ENCODE data around the gene PNPLA4.

PNPLA4 gene, protein sequence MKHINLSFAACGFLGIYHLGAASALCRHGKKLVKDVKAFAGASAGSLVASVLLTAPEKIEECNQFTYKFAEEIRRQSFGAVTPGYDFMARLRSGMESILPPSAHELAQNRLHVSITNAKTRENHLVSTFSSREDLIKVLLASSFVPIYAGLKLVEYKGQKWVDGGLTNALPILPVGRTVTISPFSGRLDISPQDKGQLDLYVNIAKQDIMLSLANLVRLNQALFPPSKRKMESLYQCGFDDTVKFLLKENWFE

DNA sequence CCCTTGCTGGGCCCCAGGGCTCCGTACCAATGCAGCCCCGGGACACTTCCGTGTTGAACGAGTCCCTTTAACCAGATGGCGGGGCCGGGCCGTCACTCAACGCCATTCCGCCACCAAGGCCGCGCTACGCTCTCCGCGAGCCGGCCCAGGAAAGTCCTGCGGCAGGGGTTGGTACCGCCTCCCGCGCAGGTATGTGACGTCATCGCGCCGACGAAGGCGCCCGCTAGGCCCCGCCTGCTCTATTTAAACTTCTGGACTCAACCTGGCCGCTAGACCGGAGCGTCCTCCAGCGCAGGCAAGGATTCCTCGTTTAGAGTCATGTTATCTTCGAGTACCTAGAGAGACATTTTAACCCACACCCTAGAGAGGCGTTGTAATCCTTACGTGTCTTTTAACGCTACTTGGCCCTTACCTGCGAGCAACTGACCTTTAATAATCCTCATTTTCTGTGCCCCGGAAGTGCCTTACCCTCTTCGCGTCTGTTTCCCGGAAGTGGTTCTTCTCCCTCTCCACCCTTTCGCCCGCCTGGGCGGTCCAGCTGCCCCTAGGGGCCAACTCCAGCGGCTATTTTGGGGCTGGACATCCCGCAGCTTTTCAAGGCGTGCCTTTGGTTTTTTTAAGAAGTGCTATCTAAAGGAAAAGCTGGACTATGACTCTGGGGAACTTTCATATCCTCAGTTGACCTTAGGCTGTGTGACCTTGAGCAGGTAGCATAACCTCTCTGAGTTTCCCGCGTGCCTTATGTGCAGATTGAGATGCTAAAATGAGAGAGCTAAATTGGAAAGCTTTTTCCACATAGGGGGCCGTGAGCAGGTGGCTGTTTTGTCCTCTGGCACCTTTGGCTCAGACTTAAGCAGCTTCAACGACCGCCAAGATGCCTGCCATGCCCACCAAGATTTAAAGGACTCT lies at the start of gene PNPLA4:
PNPLA4 (minus strand) TSS at position 155 of the 909 bp plus-strand sequence. CDS start 1,294 bp downstream, outside the sequence.
- no peak for DNase-seq (ENCODE audit: low read depth, low spot score)

DNA sequence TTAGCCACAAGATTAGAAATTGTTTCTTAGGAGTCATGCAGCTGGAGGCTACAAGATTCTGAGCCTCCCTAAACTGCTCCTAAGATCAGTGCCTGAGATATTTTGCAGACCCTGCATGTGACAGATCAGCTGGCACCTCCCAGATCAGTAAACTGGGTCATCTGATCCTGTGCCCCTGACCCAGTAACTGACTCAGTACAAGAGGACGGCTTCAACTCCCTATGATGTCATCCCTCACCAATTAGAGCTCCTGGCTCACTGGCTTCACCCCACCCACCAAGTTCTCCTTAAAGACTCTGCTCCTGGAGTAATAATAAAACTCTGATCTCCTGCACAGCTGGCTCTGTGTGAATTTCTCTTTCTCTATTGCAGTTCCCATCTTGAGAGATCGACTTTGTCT lies 45.4 kb upstream of the PNPLA4 start:
- no peak for DNase-seq (ENCODE audit: low read depth, low spot score)

DNA sequence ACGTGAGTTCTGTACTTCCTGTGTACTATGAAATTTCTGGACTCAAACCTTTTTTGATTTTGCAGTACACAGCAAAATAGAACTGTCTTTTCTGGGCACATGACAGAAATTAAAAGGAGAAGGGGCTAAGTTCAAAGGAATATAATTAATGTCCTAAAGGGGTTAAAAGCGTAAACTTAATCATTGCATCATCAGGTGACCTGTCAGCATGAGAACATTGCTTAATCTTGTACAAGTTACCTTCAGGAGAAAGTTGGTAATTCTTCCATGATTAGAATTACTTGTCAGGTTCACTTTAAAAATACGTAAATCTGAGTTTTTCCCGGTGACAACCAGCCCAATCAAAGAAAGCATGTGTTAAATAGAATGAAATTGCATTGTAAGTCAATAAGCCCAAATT lies 43.2 kb upstream of the PNPLA4 start:
- no peak for DNase-seq (ENCODE audit: low read depth, low spot score)

DNA sequence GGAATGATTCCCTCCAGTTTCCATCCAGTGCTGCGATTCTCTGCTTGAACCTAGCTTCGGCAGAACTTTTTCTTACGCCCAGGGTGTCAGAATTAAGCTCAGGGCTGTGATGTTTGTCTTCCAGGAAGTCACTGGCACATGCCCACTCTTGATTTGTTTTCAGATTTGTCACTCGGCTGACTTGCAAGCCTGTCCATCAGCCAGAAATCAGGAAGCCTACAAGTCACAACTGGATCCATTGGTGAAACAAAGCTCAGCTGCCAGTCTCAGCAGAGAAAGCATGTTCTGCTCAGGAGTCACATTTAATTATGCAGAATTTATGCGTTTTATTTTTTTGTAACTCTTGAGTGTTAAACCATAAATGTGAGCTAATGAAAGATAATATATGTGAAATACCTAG lies 38.2 kb upstream of the PNPLA4 start:
- DNase-seq (ENCODE audit: low read depth, low spot score) = no peak

DNA sequence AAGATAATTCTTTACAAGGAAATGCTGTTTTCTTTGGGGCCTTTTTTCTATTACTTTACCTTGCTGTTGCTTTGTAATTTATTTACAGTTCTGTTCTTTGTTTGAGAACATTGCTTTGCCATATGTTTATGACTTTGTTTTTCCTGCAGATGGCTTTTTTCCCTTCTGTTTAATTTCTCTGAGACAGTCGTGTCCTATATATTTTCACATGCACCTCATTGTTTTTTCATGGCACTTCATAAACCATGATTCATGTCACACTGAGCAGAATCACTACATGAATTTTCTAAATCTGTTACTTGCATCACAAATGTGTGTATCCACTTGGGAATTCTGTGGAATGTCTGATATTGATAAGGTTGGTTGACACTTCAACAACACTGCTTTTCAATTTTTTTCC lies 33.0 kb upstream of the PNPLA4 start:
- DNase-seq (ENCODE audit: low read depth, low spot score) = no peak

DNA sequence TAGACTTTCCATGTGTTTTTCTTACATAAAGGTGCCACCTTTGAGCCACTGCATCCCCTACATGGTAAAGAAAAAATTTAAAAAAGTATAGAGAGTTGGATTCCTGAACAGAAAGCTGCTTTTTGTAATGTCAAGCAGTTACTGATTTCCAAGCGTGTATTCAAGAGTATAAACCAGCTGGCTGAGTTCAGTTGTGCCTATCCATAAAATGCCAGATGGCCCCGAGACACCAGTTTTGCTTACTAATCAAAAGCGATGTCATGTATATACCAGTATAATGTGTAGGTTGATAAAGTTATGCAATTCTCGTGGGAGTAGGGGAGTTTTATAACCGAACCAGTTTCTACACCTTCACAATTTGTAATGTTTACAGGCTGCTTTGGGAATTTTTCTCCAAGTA lies 26.2 kb upstream of the PNPLA4 start:
- DNase-seq (ENCODE audit: low read depth, low spot score) = no peak

DNA sequence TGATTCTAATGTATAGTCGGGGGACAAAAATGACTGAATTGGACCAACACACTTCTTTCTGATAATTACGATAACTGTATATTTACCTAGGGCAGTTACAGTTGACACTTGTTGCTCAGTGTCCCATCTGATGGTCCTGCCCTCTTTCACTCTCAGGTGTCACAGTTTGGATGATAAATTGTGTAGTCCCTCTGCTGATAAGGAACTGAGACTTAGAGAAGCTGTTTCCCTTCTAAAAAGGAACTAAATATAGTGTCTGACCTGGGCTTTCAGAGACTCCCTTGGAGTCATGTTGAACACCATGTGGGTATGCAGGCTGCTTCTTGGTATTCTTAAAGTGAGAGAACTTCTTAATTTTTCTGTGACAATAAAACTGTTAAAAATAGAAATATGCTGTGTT lies 23.7 kb upstream of the PNPLA4 start:
- DNase-seq (ENCODE audit: low read depth, low spot score) = no peak

DNA sequence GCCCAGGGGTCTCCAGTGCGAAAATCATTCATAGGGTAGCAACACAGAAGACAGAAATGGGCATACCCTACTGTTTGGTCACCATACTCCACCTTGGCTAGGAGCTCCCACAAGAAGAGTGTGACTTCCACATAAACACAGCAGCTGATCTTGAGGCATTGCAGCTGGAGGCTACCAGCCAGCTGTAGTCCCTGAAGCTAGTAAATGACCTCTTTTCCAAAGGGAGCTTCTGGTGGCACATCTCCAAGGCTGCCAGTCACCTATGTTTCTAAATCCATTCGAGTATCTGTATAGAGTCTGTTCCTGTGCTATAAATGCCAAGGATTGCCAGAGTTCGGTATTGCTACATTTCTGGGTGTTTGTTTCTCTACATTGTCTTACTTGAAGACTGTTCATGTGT lies 21.3 kb upstream of the PNPLA4 start:
- no peak for DNase-seq (ENCODE audit: low read depth, low spot score)

DNA sequence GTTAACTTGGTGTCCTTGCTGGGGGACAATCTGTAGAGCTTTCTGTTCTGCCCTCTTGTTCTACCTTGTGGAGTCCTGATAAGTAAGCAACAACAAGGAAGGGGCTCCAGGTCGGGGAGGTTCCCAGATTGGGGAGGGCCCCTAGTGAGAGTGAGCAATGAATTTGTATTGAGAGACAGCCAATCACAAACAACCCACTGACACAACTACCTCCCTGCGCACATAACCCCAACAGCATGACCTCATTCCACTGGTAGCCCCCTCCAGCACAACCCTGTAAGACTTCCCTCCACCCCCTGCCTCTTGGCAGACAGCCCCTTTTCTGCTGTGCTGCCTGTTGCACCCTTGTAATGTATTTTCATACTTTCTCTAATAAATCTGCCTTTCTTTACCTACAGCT lies 19.7 kb upstream of the PNPLA4 start:
- no peak for DNase-seq (ENCODE audit: low read depth, low spot score)

DNA sequence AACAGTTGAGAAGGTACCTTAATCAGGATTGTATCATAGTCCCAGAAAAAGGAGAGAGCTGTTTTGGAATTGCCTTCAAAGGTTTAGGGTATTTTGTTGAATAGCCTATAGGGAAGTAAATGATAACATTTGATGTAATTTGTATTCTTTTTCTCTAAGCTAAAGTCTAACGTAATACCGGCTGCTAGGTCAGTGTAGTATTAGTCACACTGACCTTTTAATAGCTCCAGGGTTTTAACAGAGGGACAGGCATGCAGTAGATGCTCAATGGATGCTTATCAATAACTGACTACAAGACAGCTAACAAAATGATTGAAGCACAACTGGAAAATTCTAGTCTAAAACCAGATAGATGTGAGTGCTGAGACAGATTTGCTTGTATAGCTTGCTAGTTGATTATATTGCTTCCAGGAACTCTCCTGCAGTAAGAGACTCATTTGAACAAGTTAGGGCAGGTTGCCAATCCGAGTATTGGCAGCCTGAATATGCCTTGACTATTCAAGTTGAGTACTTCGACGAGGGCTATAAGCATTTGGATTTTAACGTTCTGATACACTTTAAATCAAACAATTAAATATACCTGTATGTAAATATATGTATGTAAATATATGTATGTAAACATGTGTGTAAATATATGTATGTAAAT lies 16.5 kb upstream of the PNPLA4 start:
- no peak for DNase-seq (ENCODE audit: low read depth, low spot score)

DNA sequence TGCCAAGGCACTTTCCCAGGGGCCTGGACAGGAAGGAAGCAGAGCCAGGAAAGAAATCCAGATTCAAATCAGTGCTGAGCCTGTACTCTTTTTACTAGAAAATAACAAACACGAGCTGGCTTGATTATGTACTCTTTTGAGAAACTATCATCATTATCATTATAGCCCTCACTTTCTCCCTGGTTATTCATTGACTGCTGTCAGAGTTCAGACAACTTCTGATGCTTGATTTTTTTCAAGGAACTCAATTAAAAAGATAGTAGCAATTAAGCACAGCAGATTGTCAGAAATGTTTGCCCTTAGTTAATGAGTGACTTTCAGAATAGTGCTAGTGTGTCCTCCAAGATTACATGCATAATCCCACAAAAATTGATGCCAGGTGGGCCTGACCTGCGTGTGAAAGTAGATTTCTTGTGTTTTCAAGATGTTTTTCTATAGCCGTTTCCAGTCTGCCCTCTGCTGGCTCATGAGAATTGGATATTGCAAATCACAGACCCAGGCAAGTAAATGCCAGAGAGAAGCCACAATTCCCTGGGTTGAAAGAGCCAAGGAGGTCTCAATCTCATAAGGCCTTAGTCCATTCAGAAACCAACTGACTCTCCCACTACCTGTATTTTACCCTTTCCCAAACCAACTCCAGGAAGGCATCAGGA lies 14.3 kb upstream of the PNPLA4 start:
- no peak for DNase-seq (ENCODE audit: low read depth, low spot score)

DNA sequence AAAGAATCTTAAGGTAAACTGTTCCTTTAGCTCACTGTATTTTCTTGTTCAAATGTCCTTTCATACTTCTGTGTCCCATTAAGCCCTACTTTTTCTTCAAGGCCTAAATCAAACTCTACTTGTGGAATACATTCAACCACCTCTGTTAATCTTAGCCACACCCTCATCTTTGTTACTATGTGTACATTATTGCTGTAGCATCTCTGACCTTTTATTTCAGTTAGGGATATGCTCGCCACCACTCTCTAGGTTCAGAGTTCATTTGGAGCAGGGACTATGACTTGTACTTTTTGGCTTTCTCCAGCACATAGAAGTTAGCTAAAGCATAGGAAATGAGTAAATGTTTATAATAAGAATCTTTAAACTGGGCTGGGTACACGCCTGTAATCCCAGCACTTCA lies 6.8 kb upstream of the PNPLA4 start:
- DNase-seq (ENCODE audit: low read depth, low spot score) = no peak

DNA sequence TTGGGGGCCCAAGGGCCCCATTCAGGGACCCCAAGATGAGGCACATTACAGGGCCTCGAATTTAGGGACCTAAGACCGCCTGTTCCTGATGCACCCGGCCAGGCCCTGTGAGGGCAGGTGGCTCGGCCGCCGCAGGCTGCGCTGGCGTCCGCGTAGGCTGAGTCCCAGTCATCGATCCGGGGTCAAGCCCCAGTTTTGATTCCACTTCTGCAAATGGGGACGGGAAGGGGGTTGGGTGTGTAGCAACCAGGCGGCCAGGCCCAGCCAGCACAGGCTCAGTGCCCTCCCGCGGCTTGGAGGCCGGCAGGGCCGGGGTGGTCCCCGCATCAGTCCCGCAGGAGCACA lies 327 bp downstream of the PNPLA4 start:
- no peak for DNase-seq (ENCODE audit: low read depth, low spot score)

DNA sequence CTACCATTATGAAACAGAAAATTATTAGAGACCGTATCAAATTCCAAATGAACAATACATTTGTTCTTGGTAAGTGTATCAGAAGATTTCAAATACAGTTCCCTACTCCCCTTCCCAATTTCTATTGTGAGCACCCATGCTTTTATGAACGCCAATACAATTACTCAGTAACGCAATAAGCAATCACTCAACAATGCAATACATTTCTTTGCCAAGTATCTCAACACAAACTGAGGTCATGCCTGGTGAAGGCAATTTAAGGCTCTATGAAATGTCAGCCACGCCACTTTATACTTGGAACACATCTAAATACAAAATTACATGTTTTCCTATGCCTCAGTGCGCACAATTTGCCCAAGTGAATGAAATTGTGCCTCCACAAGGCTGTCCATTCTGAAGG lies 712 bp downstream of the PNPLA4 start:
- no peak for DNase-seq (ENCODE audit: low read depth, low spot score)

DNA sequence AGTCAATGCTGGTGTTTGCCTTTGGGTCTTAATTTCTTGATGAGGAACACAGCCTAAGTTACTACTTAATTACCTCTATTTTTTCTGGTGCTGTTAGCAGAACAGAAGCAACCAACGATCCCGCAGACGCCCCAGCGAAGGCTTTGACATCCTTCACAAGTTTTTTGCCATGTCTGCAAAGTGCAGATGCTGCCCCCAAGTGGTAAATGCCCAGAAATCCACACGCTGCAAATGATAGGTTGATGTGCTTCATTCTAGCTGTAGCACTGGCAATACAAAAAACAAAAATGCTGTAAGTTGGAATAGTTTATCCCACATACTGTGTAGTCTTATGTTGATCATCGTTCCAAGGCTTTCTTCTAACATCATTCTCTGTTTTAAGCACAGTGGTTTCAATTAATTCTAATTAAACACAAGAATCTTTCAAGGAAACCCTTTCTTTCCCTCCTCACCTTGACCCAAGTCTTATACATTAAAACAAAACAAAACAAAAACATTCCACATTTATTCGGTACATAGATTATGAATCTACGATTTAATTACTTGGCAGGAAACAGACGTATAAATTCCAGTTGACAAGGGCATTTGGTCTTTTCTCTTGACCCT lies 1.2 kb downstream of the PNPLA4 start:
- DNase-seq (ENCODE audit: low read depth, low spot score) = no peak

DNA sequence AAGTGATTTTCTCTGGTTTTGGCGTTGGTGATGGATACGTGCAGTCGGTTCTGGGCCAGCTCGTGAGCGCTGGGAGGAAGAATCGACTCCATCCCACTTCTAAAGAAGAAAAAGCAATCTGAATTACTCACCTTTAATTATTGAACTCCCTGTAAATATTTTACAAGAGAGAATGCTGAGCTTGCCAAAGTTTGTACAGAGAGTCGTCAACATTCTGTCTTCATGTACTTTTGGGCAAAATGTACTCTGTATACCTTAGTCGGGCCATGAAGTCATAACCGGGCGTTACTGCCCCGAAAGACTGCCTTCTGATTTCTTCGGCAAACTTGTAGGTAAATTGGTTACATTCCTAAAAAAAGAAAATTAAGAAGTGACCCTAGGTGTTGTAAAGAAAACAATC lies 5.5 kb downstream of the PNPLA4 start:
- no peak for DNase-seq (ENCODE audit: low read depth, low spot score)

DNA sequence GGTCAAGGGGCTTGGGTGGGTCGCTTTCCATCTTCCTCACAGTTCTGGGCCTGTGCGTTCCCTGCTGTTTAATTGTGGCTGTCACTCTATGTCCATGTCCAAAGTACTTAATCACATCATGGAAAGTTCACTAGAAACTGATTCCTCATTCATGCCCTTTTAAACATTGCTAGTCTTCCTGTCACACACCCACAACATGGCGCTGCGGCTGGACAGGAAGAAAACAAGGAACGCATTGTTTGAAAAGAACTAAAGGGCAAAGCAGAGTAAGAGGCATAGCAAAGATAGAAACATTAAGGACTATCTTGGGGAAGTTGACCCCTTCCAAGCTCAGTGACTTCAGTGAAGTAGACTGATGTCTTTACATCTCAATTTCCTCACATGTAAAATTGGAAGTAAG lies 18.4 kb downstream of the PNPLA4 start:
- no peak for DNase-seq (ENCODE audit: low read depth, low spot score)

DNA sequence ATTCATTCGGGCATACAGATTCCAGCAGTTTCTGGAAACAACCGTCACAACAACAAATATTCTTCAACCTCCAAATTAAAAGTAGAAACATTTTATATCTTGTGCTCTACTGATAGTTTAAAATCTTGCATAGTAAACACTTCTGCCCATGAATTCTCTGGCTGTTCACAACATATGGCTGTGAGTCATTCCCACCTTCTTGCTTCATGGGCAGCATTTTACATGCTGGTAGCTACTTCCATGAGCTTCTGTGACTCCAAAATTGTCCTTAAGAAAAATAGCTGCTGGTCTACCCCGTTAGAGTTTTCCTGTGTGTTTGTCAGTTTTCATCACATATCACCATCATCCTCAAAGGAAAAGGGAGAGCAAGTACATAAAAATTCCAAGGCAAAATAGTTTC lies 22.7 kb downstream of the PNPLA4 start:
- no peak for DNase-seq (ENCODE audit: low read depth, low spot score)

DNA sequence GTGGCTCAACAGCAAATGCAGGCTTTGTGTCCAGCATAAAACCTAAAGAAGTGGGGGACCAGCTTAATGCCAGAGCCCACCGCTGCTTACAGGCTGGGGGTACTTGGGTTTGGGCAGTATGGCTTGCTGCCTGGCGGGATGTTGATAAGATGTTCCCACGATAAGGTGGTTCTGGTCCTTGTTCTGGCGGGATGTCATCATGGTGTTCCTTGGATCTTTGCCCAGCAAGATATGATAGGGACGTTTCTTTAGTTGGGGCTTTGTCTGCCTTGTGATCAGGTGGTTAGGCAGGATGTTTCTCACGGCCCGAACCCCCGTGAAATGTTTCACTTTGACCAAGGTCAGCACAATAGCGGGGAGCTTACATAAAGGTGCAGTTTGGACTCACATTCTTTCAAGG lies 35.3 kb downstream of the PNPLA4 start:
- no peak for DNase-seq (ENCODE audit: low read depth, low spot score)

DNA sequence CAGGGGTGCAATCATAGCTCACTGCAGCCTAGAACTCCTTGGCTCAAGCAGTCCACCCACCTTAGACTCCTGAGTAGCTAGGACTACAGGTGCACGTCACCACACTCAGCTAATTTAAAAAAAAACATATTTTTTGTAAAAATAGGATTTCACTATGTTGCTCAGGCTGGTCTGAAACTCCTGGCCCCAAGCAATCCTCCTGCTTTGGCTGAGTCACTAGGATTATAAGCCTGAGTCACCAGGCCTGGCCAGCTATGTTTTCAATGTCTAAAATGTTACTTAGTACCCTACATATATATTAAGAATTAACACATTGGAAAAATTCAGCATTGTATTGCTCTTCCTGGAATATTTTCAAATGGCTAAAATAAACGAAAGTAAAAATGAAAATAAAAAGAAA lies 37.5 kb downstream of the PNPLA4 start:
- no peak for DNase-seq (ENCODE audit: low read depth, low spot score)

DNA sequence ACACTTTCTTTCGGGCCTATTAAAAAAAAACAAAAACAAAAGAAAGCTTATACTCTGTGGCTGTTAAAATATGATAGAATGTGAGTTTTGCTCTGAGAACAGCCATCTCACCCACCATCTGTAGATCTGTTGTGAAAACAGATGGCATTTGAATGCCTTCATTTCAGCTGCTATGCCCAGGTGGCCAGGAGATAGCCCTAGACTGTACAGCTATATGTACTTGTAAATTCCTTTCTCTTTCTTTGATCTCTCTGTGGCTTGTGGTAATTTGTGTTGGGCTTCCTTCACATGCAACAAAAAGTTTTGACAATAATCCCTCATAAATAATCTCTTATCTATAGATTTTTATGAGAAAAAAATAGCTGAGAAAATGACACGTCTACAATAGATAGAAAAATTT lies 38.1 kb downstream of the PNPLA4 start:
- DNase-seq (ENCODE audit: low read depth, low spot score) = no peak

DNA sequence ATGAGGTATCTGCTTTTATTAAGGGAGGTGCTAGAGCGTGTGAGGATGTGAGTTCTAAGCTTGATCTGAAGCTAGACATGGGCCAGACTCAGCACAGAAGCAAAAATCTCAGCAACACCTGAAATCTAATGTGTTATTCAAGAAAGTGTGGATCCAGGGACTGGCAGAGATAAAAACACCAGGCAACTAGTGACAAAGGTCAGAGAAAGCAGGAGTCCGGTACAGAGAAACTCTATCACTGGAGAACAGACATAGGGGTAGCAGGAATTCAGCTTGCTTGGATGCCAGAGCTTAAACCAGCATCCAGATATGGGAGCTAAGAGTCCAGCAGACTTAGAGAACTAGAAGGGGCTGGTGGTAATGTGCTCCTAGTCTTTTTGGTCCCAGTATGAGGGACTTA lies 50.3 kb downstream of the PNPLA4 start:
- DNase-seq (ENCODE audit: low read depth, low spot score) = no peak

All from iPS DF 19.7 (cell line).